Astrocyte (in vitro differentiated cells and primary cell): ENCODE measurements around the gene C9. TPM values are rescaled to one million over a fixed set of nuclear protein-coding genes. Genes with fewer than 3 reads are reported as not detected.

ENCODE experiments used
- DNase-seq: peaks from one replicate; pipeline ENCODE4 v3.0.0-alpha.2; 2010; ENCODE audit warnings: low read depth
- FAIRE-seq: peaks from 2 replicates; lab custom pipeline; 2011; peaks lifted over from hg19 to GRCh38; lab: Jason Lieb, UNC
- H2AFZ ChIP-seq: 2 replicates; pipeline ENCODE4 v1.6.0; 2012; ENCODE audit warnings: low read depth, low read length, inconsistent platforms
- H3K27ac ChIP-seq: 2 replicates; pipeline ENCODE4 v1.5.1; 2011; ENCODE audit warnings: low read depth, low read length, inconsistent platforms
- H3K27me3 ChIP-seq: 2 replicates; pipeline ENCODE4 v1.6.0; 2011; ENCODE audit warnings: low read length, inconsistent platforms; ENCODE audit not compliant: insufficient read depth
- H3K36me3 ChIP-seq: 2 replicates; pipeline ENCODE4 v1.5.1; 2011; ENCODE audit warnings: low read length, inconsistent platforms; ENCODE audit not compliant: insufficient read depth
- H3K4me1 ChIP-seq: 2 replicates; pipeline ENCODE4 v1.5.1; 2011; ENCODE audit warnings: low read length, inconsistent platforms; ENCODE audit not compliant: insufficient read depth
- H3K4me2 ChIP-seq: 2 replicates; pipeline ENCODE4 v1.6.0; 2012; ENCODE audit warnings: low read length, inconsistent platforms
- H3K4me3 ChIP-seq: 2 replicates; pipeline ENCODE4 v1.5.1; 2011; ENCODE audit warnings: low read depth, mild to moderate bottlenecking, low read length, inconsistent platforms; ENCODE audit not compliant: insufficient read depth
- H3K79me2 ChIP-seq: 2 replicates; pipeline ENCODE4 v1.6.0; 2012; ENCODE audit warnings: mild to moderate bottlenecking, low read length, inconsistent platforms; ENCODE audit not compliant: insufficient read depth
- H3K9ac ChIP-seq: 2 replicates; pipeline ENCODE4 v1.6.0; 2012; ENCODE audit warnings: mild to moderate bottlenecking, low read length, inconsistent platforms
- H3K9me3 ChIP-seq: 2 replicates; pipeline ENCODE4 v1.5.1; 2012; ENCODE audit warnings: low read depth, mild to moderate bottlenecking, low read length, inconsistent platforms; ENCODE audit not compliant: insufficient read depth
- H4K20me1 ChIP-seq: 2 replicates; pipeline ENCODE4 v1.6.0; 2012; ENCODE audit warnings: low read length, inconsistent platforms; ENCODE audit not compliant: insufficient read depth
- H3K27ac Mint-ChIP-seq: one replicate; pipeline ENCODE4 v1.8.0; 2021; ENCODE audit warnings: mild to moderate bottlenecking, mixed read lengths; ENCODE audit not compliant: unreplicated experiment
- H3K27me3 Mint-ChIP-seq: one replicate; pipeline ENCODE4 v1.8.0; 2021; ENCODE audit warnings: low read depth, mixed read lengths; ENCODE audit not compliant: unreplicated experiment
- H3K36me3 Mint-ChIP-seq: one replicate; pipeline ENCODE4 v1.8.0; 2021; ENCODE audit warnings: low read depth, mixed read lengths; ENCODE audit not compliant: unreplicated experiment
- H3K4me1 Mint-ChIP-seq: one replicate; pipeline ENCODE4 v1.8.0; 2021; ENCODE audit warnings: low read depth, mixed read lengths; ENCODE audit not compliant: unreplicated experiment
- H3K4me3 Mint-ChIP-seq: one replicate; pipeline ENCODE4 v1.8.0; 2021; ENCODE audit warnings: mild to moderate bottlenecking, moderate library complexity, mixed read lengths; ENCODE audit not compliant: unreplicated experiment
- H3K9me3 Mint-ChIP-seq: one replicate; pipeline ENCODE4 v1.8.0; 2021; ENCODE audit warnings: mild to moderate bottlenecking, mixed read lengths; ENCODE audit not compliant: unreplicated experiment
- EZH2 ChIP-seq: IDR thresholded peaks from 2 replicates; pipeline ENCODE4 v1.6.1; 2012; ENCODE audit warnings: mild to moderate bottlenecking, low read length, inconsistent platforms; ENCODE audit not compliant: insufficient read depth
- total RNA-seq: library from RNA; stranded (reverse); gene quantifications from 2 replicates; pipeline ENCODE4 v1.2.1, GENCODE V29; 2021
- TF ChIP-seq, protein P1 (sequence below): IDR thresholded peaks from 2 replicates; pipeline ENCODE4 v1.5.1; 2011; ENCODE audit warnings: low read depth, mild to moderate bottlenecking, inconsistent platforms, low read length, moderate library complexity; ENCODE audit not compliant: insufficient read depth

The C9 gene
- total RNA-seq, 1 donor from 2014 or later: 0.07 TPM

GRCh38 chr5:39331861-39332381 lies 32.4 kb downstream of the C9 start:
- DNase-seq (no peak), FAIRE-seq (no peak)
- H3K27me3 Mint-ChIP-seq: no peaks in the 10 kb centered on the region
- no peak overlapping the region for H3K27ac Mint-ChIP-seq
- Histone ChIP-seq H3K36me3 (no peaks in the 10 kb centered on the region), H2AFZ (no peak overlapping the region), H3K9me3 (no peaks in the 10 kb centered on the region), H3K9ac (no peak overlapping the region), H3K4me1 (no peaks in the 10 kb centered on the region), H3K4me3 (no peak overlapping the region), H3K27me3 (no peaks in the 10 kb centered on the region), H3K4me2 (no peak overlapping the region), H3K79me2 (no peaks in the 10 kb centered on the region), H4K20me1 (no peaks in the 10 kb centered on the region), H3K27ac (no peak overlapping the region)
- H3K4me3 Mint-ChIP-seq: no peak overlapping the region
- no peaks in the 10 kb centered on the region for H3K4me1 Mint-ChIP-seq
- TF ChIP-seq EZH2: no peak
- TF ChIP-seq, protein P1, sequence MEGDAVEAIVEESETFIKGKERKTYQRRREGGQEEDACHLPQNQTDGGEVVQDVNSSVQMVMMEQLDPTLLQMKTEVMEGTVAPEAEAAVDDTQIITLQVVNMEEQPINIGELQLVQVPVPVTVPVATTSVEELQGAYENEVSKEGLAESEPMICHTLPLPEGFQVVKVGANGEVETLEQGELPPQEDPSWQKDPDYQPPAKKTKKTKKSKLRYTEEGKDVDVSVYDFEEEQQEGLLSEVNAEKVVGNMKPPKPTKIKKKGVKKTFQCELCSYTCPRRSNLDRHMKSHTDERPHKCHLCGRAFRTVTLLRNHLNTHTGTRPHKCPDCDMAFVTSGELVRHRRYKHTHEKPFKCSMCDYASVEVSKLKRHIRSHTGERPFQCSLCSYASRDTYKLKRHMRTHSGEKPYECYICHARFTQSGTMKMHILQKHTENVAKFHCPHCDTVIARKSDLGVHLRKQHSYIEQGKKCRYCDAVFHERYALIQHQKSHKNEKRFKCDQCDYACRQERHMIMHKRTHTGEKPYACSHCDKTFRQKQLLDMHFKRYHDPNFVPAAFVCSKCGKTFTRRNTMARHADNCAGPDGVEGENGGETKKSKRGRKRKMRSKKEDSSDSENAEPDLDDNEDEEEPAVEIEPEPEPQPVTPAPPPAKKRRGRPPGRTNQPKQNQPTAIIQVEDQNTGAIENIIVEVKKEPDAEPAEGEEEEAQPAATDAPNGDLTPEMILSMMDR: no peak
- no peaks in the 10 kb centered on the region for H3K9me3 Mint-ChIP-seq
- no peaks in the 10 kb centered on the region for H3K36me3 Mint-ChIP-seq

DNA sequence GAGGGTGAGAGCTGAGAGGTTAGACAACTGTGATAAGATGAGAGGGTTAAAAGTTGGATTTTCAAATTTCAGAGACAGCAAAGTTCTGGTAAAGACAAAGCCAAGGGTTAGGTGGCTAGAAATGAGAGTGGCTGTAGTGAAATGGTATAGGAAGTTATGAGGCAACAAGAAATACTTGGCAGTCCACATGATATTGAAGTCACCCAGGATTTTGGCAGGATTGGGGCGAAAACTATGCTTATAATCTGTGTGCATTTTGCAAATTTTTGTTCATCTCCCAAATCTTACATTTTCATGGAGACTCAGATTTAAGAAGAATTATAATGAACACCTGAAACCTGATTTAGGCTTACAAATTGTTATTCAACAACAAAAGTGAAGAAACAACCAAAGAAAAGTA lies 35.6 kb downstream of the C9 start:
- no peaks in the 10 kb centered on the region for H3K27me3 Mint-ChIP-seq
- no peaks in the 10 kb centered on the region for H3K27me3 ChIP-seq
- no peak overlapping the region for H3K27ac Mint-ChIP-seq

GRCh38 chr5:39323542-39323941 lies 40.8 kb downstream of the C9 start:
- no peak for FAIRE-seq

More for the DNA sequence above, 35.6 kb downstream of the C9 start:
- Histone ChIP-seq H3K4me1 (no peaks in the 10 kb centered on the region), H3K79me2 (no peaks in the 10 kb centered on the region), H3K27ac (no peak overlapping the region), H3K4me3 (no peak overlapping the region), H2AFZ (no peak overlapping the region), H3K9ac (no peak overlapping the region), H3K36me3 (no peaks in the 10 kb centered on the region), H3K9me3 (no peaks in the 10 kb centered on the region), H4K20me1 (no peaks in the 10 kb centered on the region), H3K4me2 (no peak overlapping the region)
- no peak overlapping the region for H3K4me3 Mint-ChIP-seq
- H3K9me3 Mint-ChIP-seq: no peaks in the 10 kb centered on the region
- DNase-seq (no peak), FAIRE-seq (no peak)
- no peaks in the 10 kb centered on the region for H3K36me3 Mint-ChIP-seq
- H3K4me1 Mint-ChIP-seq: no peaks in the 10 kb centered on the region
- TF ChIP-seq EZH2: no peak
- TF ChIP-seq, protein P1: no peak

More at GRCh38 chr5:39323542-39323941, 40.8 kb downstream of the C9 start:
- Histone ChIP-seq H3K79me2 (no peaks in the 10 kb centered on the region), H3K9ac (no peak overlapping the region), H4K20me1 (no peaks in the 10 kb centered on the region), H3K4me1 (no peaks in the 10 kb centered on the region), H3K27ac (no peak overlapping the region), H3K9me3 (no peaks in the 10 kb centered on the region), H3K4me2 (no peak overlapping the region), H3K27me3 (no peaks in the 10 kb centered on the region), H3K4me3 (no peak overlapping the region), H2AFZ (no peak overlapping the region), H3K36me3 (no peaks in the 10 kb centered on the region)
- no peaks in the 10 kb centered on the region for H3K4me1 Mint-ChIP-seq
- no peak for TF ChIP-seq EZH2
- H3K36me3 Mint-ChIP-seq: no peaks in the 10 kb centered on the region
- no peak for DNase-seq
- no peak overlapping the region for H3K27ac Mint-ChIP-seq
- no peaks in the 10 kb centered on the region for H3K9me3 Mint-ChIP-seq
- H3K4me3 Mint-ChIP-seq: no peak overlapping the region
- H3K27me3 Mint-ChIP-seq: no peaks in the 10 kb centered on the region
